IMR-90 (cell line): ENCODE data around the gene HOGA1. TPM values are rescaled to one million over a fixed set of nuclear protein-coding genes. Genes with fewer than 3 reads are reported as not detected.

Source experiments
- ATAC-seq: fragments of 200-7000 bp; cut with Tn5 transposase; 2 replicates; pipeline ENCODE4 v1.9.1; 2020; ENCODE audit warnings: low read depth, mild to moderate bottlenecking, moderate library complexity
- BruUV-seq: library from RNA; stranded (reverse); fragments of 400-500 nt; replicated peaks from 2 replicates; lab custom pipeline; 2021; lab: Mats Ljungman, UMichigan
- CTCF ChIA-PET: fragments of 300-600 bp; formaldehyde crosslinking; extraction: SDS; loops from one replicate; lab custom pipeline; 2021; ENCODE audit warnings: antibody characterized with exemption; lab: Yijun Ruan, JAX
- POLR2A ChIA-PET: fragments of 300-600 bp; sonication (Branson Sonifier 250); formaldehyde crosslinking; loops from one replicate; lab custom pipeline; 2022; ENCODE audit warnings: antibody characterized with exemption; ENCODE audit not compliant: unreplicated experiment; lab: Charles Lee
- DNase-seq: peaks from one replicate; pipeline ENCODE4 v3.0.0; 2013
- H2AFZ ChIP-seq: replicated peaks from 2 replicates; pipeline ENCODE3; 2013; ENCODE audit warnings: low read length, mild to moderate bottlenecking; ENCODE audit not compliant: poor library complexity
- H2AK5ac ChIP-seq: 2 replicates; pipeline ENCODE4 v1.6.1; 2013; ENCODE audit warnings: low read depth, low read length, inconsistent platforms
- H2AK9ac ChIP-seq: replicated peaks from 2 replicates; pipeline ENCODE3; 2013; ENCODE audit warnings: mild to moderate bottlenecking, low read depth, low read length, moderate library complexity; ENCODE audit not compliant: poor library complexity
- H2BK120ac ChIP-seq: 2 replicates; pipeline ENCODE4 v1.6.1; 2013; ENCODE audit warnings: low read depth, low read length, inconsistent platforms
- H2BK15ac ChIP-seq: 3 replicates; pipeline ENCODE4 v1.6.1; 2013; ENCODE audit warnings: low read depth, low read length, inconsistent platforms
- H2BK20ac ChIP-seq: 2 replicates; pipeline ENCODE4 v1.6.1; 2013; ENCODE audit warnings: low read depth, mild to moderate bottlenecking, inconsistent platforms, low read length, moderate library complexity
- H2BK5ac ChIP-seq: 2 replicates; pipeline ENCODE4 v1.6.1; 2013; ENCODE audit warnings: mild to moderate bottlenecking, low read depth, low read length, inconsistent platforms; ENCODE audit not compliant: poor library complexity, severe bottlenecking
- H3K14ac ChIP-seq: replicated peaks from 2 replicates; pipeline ENCODE4 v1.6.1; 2013; ENCODE audit warnings: low read depth, low read length, inconsistent platforms
- H3K18ac ChIP-seq: 2 replicates; pipeline ENCODE4 v1.6.1; 2013; ENCODE audit warnings: low read depth, low read length, control low read depth
- H3K23ac ChIP-seq: 2 replicates; pipeline ENCODE4 v1.6.1; 2013; ENCODE audit warnings: low read depth, low read length, inconsistent platforms
- H3K27ac ChIP-seq: 2 replicates; pipeline ENCODE4 v1.5.1; 2013; ENCODE audit warnings: mild to moderate bottlenecking, control low read depth, low read length; ENCODE audit not compliant: insufficient read depth
- H3K27me3 ChIP-seq: 2 replicates; pipeline ENCODE4 v1.6.1; 2013; ENCODE audit warnings: low read length; ENCODE audit not compliant: control insufficient read depth, insufficient read depth
- H3K36me3 ChIP-seq: 2 replicates; pipeline ENCODE4 v1.6.1; 2013; ENCODE audit warnings: low read length, mixed read lengths; ENCODE audit not compliant: control insufficient read depth, insufficient read depth
- H3K4ac ChIP-seq: 2 replicates; pipeline ENCODE4 v1.6.1; 2013; ENCODE audit warnings: low read depth, low read length, inconsistent platforms
- H3K4me1 ChIP-seq: 2 replicates; pipeline ENCODE4 v1.6.1; 2013; ENCODE audit warnings: low read length, mixed read lengths; ENCODE audit not compliant: control insufficient read depth, insufficient read depth
- H3K4me2 ChIP-seq: 2 replicates; pipeline ENCODE4 v1.6.1; 2013; ENCODE audit warnings: low read depth, mild to moderate bottlenecking, control low read depth, low read length, moderate library complexity
- H3K4me3 ChIP-seq: 2 replicates; pipeline ENCODE4 v1.5.1; 2013; ENCODE audit warnings: low read depth, mild to moderate bottlenecking, control low read depth, low read length, moderate library complexity; ENCODE audit not compliant: insufficient read depth
- H3K56ac ChIP-seq: 2 replicates; pipeline ENCODE4 v1.6.1; 2013; ENCODE audit warnings: low read length, inconsistent platforms; ENCODE audit not compliant: insufficient read depth; ENCODE audit errors: extremely low read depth
- H3K79me1 ChIP-seq, 2 experiments: 2 replicates each; pipeline ENCODE4 v1.6.1; 2013; ENCODE audit warnings: low read length in 2 of 2, inconsistent platforms in 1 of 2, low read depth in 1 of 2
- H3K9ac ChIP-seq: 2 replicates; pipeline ENCODE4 v1.6.1; 2013; ENCODE audit warnings: low read depth, low read length, control low read depth
- H3K9me1 ChIP-seq: 2 replicates; pipeline ENCODE4 v1.6.1; 2013; ENCODE audit warnings: low read length, inconsistent platforms; ENCODE audit not compliant: insufficient read depth
- H3K9me3 ChIP-seq: 2 replicates; pipeline ENCODE4 v1.6.1; 2013; ENCODE audit warnings: low read length; ENCODE audit not compliant: control insufficient read depth, insufficient read depth
- H4K20me1 ChIP-seq: 2 replicates; pipeline ENCODE4 v1.6.1; 2013; ENCODE audit warnings: low read length, inconsistent platforms; ENCODE audit not compliant: insufficient read depth
- H4K5ac ChIP-seq: 2 replicates; pipeline ENCODE4 v1.6.1; 2013; ENCODE audit warnings: mild to moderate bottlenecking, low read depth, low read length, control low read depth
- H4K8ac ChIP-seq, 2 experiments: 2 replicates each; pipeline ENCODE4 v1.6.1; 2013; ENCODE audit warnings: low read depth in 2 of 2, low read length in 2 of 2, control low read depth in 1 of 2, inconsistent platforms in 1 of 2
- H4K91ac ChIP-seq: 2 replicates; pipeline ENCODE4 v1.6.1; 2013; ENCODE audit warnings: low read depth, low read length, inconsistent platforms; ENCODE audit not compliant: insufficient read depth
- BHLHE40 ChIP-seq: fragments of 150-350 bp; IDR thresholded peaks from 2 replicates; pipeline ENCODE4 v1.6.1; 2016; ENCODE audit warnings: mild to moderate bottlenecking, low read depth, low read length
- CEBPB ChIP-seq: IDR thresholded peaks from 2 replicates; pipeline ENCODE4 v1.6.1; 2012; ENCODE audit warnings: low read depth, low read length, improper control_type of control experiment
- CHD1 ChIP-seq: IDR thresholded peaks from 2 replicates; pipeline ENCODE4 v1.6.1; 2012; ENCODE audit warnings: low read depth, low read length, improper control_type of control experiment
- FOS ChIP-seq: fragments of 150-350 bp; IDR thresholded peaks from 2 replicates; pipeline ENCODE4 v1.6.1; 2016; ENCODE audit warnings: low read depth, low read length
- MAFK ChIP-seq: IDR thresholded peaks from 2 replicates; pipeline ENCODE4 v1.6.1; 2012; ENCODE audit warnings: low read depth, low read length, improper control_type of control experiment
- MAZ ChIP-seq: IDR thresholded peaks from 2 replicates; pipeline ENCODE4 v1.6.1; 2012; ENCODE audit warnings: low read depth, mild to moderate bottlenecking, low read length, improper control_type of control experiment, moderate library complexity, borderline replicate concordance
- MXI1 ChIP-seq: IDR thresholded peaks from 2 replicates; pipeline ENCODE4 v1.6.1; 2012; ENCODE audit warnings: low read depth, mild to moderate bottlenecking, low read length, moderate library complexity, borderline replicate concordance
- NFE2L2 ChIP-seq: fragments of 150-350 bp; IDR thresholded peaks from 2 replicates; pipeline ENCODE4 v1.6.1; 2016; ENCODE audit warnings: low read depth, mild to moderate bottlenecking, low read length
- POLR2A ChIP-seq: IDR thresholded peaks from 2 replicates; pipeline ENCODE4 v1.6.1; 2012; ENCODE audit warnings: mild to moderate bottlenecking, low read depth, low read length
- RAD21 ChIP-seq: IDR thresholded peaks from 2 replicates; pipeline ENCODE4 v1.6.1; 2012; ENCODE audit warnings: low read length, improper control_type of control experiment
- RCOR1 ChIP-seq: IDR thresholded peaks from 2 replicates; pipeline ENCODE4 v1.6.1; 2012; ENCODE audit warnings: mild to moderate bottlenecking, low read length, improper control_type of control experiment; ENCODE audit not compliant: insufficient replicate concordance
- RFX5 ChIP-seq: IDR thresholded peaks from 2 replicates; pipeline ENCODE4 v1.8.0; 2012; ENCODE audit warnings: low read depth, mild to moderate bottlenecking, low read length, moderate library complexity
- SMC3 ChIP-seq: fragments of 150-350 bp; IDR thresholded peaks from 2 replicates; pipeline ENCODE4 v1.6.1; 2016; ENCODE audit warnings: low read depth, mild to moderate bottlenecking, antibody characterized with exemption, low read length, moderate library complexity
- WGBS, 2 experiments: methylation state at CpG; one replicate each; pipeline versions ENCODE4 v1.1.5 to v1.1.7; 2013; ENCODE audit warnings: missing lambda C conversion rate in 2 of 2; ENCODE audit not compliant: insufficient read length in 1 of 2; ENCODE audit errors: extremely low coverage in 2 of 2; 5-methylcytosine and 5-hydroxymethylcytosine counted together
- dilution Hi-C: fragments of 300-500 bp; cut with HindIII; formaldehyde crosslinking; loops from one replicate; pipeline ENCODE4 v1.14.3; 2018; ENCODE audit warnings: low sequenced_read_pairs; ENCODE audit not compliant: unreplicated experiment
- in situ Hi-C: fragments of 300-500 bp; cut with MboI; formaldehyde crosslinking; loops from 3 replicates; pipeline ENCODE4 v1.14.3; 2019; ENCODE audit warnings: low sequenced_read_pairs, inconsistent platforms, mixed read lengths
- intact Hi-C: fragments of 100-400 bp; cut with micrococcal nuclease; formaldehyde crosslinking; loops from 2 replicates; pipeline ENCODE4 v1.10.0; 2022
- polyA plus RNA-seq, 3 experiments: library from polyadenylated mRNA; depleted of rRNA; stranded (reverse); fragments of >200 nt; gene quantifications; 2 replicates each; pipeline ENCODE4 v1.2.3, GENCODE V29; 2012; ENCODE audit warnings: low replicate concordance in 1 of 3
- total RNA-seq: library from RNA; depleted of rRNA; stranded (reverse); fragments of >200 nt; gene quantifications from 2 replicates; pipeline ENCODE4 v1.2.3, GENCODE V29; 2012
- TF ChIP-seq, protein P1 (sequence below): fragments of 150-350 bp; IDR thresholded peaks from 2 replicates; pipeline ENCODE4 v1.6.1; 2017; ENCODE audit warnings: mild to moderate bottlenecking, antibody characterized with exemption, low read length, low read depth
- TF ChIP-seq, protein P2 (sequence below): fragments of 150-350 bp; IDR thresholded peaks from 2 replicates; pipeline ENCODE4 v1.6.1; 2016; ENCODE audit warnings: low read depth, mild to moderate bottlenecking, low read length, moderate library complexity, borderline replicate concordance
- TF ChIP-seq, protein P3 (sequence below): conservative IDR thresholded peaks from 2 replicates; pipeline ENCODE4 v1.5.1; 2012; ENCODE audit warnings: mild to moderate bottlenecking, low read depth, low read length, improper control_type of control experiment

HOGA1 gene
- total and polyA plus RNA-seq, 2 of the 4 experiments (the other 2 are of a cell fraction) = 0.36 to 0.41 TPM

DNA sequence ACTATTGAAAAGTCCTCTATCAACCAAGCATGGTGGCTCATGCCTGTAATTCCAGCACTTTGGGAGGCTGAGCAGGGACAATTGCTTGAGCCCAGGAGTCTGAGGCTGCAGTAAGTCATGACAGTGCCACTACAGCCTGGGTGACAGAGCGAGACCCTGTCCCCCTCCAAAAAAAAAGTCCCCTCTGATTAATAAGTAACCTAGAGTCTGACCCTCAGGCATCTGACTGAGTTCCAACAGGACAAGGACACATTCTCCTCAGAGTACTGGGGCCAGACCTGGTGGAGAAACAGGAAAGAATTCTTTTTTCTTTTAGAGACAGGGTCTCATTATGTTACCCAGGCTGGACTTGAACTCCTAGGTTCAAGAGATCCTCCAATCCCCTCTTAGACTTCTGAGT, 39.1 kb downstream of the HOGA1 start:
- POLR2A ChIA-PET = interaction anchor here (0.6 kb wide), 1 partner anchor 954 kb away, joined by 4 read pairs; no protein-coding TSS in a partner anchor
- Histone ChIP-seq H3K56ac (no peak overlapping the region), H3K9ac (no peak overlapping the region), H3K9me3 (no peaks in the 10 kb centered on the region), H3K27ac (no peak overlapping the region), H3K14ac (no peak overlapping the region), H4K20me1 (no peaks in the 10 kb centered on the region), H3K27me3 (no peaks in the 10 kb centered on the region), H2AK9ac (no peak overlapping the region), H3K4me1 (peaks cover 5% of the 10 kb centered on the region), H2BK15ac (no peak overlapping the region), H4K8ac (no peak overlapping the region), H2AFZ (no peak overlapping the region), H3K4me3 (no peak overlapping the region), H3K36me3 (peaks cover 3% of the 10 kb centered on the region), H2AK5ac (no peak overlapping the region), H3K9me1 (peaks cover 6% of the 10 kb centered on the region; the same call in 1 of the 2 replicates), H3K18ac (no peak overlapping the region), H2BK5ac (no peak overlapping the region), H4K91ac (no peak overlapping the region), H3K4ac (no peak overlapping the region), H3K23ac (no peak overlapping the region), H3K4me2 (no peak overlapping the region), H2BK20ac (no peak overlapping the region), H4K5ac (no peak overlapping the region), H3K79me1 (no peaks in the 10 kb centered on the region; a peak in 1 of 4 replicates), H2BK120ac (no peak overlapping the region)
- intact Hi-C loops = no loop called here
- no peak for ATAC-seq
- in situ Hi-C loops = no loop called here
- WGBS, 2 experiments = no CpG with 5 or more reads among the region's 1 CpG
- dilution Hi-C loops = no loop called here
- DNase-seq = no peak
- no TSS peak for BruUV-seq
- TF ChIP-seq SMC3 = no peak
- TF ChIP-seq MXI1 = no peak
- TF ChIP-seq MAFK = no peak
- TF ChIP-seq, protein P1, sequence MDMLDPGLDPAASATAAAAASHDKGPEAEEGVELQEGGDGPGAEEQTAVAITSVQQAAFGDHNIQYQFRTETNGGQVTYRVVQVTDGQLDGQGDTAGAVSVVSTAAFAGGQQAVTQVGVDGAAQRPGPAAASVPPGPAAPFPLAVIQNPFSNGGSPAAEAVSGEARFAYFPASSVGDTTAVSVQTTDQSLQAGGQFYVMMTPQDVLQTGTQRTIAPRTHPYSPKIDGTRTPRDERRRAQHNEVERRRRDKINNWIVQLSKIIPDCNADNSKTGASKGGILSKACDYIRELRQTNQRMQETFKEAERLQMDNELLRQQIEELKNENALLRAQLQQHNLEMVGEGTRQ = no peak
- TF ChIP-seq RAD21 = no peak
- no peak for TF ChIP-seq CHD1
- TF ChIP-seq, protein P2, sequence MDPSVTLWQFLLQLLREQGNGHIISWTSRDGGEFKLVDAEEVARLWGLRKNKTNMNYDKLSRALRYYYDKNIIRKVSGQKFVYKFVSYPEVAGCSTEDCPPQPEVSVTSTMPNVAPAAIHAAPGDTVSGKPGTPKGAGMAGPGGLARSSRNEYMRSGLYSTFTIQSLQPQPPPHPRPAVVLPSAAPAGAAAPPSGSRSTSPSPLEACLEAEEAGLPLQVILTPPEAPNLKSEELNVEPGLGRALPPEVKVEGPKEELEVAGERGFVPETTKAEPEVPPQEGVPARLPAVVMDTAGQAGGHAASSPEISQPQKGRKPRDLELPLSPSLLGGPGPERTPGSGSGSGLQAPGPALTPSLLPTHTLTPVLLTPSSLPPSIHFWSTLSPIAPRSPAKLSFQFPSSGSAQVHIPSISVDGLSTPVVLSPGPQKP = no peak
- TF ChIP-seq NFE2L2 = no peak
- no peak for TF ChIP-seq CEBPB
- TF ChIP-seq, protein P3, sequence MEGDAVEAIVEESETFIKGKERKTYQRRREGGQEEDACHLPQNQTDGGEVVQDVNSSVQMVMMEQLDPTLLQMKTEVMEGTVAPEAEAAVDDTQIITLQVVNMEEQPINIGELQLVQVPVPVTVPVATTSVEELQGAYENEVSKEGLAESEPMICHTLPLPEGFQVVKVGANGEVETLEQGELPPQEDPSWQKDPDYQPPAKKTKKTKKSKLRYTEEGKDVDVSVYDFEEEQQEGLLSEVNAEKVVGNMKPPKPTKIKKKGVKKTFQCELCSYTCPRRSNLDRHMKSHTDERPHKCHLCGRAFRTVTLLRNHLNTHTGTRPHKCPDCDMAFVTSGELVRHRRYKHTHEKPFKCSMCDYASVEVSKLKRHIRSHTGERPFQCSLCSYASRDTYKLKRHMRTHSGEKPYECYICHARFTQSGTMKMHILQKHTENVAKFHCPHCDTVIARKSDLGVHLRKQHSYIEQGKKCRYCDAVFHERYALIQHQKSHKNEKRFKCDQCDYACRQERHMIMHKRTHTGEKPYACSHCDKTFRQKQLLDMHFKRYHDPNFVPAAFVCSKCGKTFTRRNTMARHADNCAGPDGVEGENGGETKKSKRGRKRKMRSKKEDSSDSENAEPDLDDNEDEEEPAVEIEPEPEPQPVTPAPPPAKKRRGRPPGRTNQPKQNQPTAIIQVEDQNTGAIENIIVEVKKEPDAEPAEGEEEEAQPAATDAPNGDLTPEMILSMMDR = no peak
- no peak for TF ChIP-seq MAZ
- no peak for TF ChIP-seq RFX5
- TF ChIP-seq RCOR1 = no peak
- no peak for TF ChIP-seq FOS
- TF ChIP-seq BHLHE40 = no peak
- no peak for TF ChIP-seq POLR2A
- CTCF ChIA-PET = no interaction called here
